CD4-positive, alpha-beta T cell treated with Interleukin-10 for 1 hour (primary cell): Measurements from ENCODE around the gene EPHB3.

Source experiments
- DNase-seq: peaks from one replicate; pipeline ENCODE4 v3.0.0-alpha.2; 2020

Gene EPHB3

GRCh38 chr3:184630861-184631471 is 69.4 kb downstream of the EPHB3 start:
- DNase-seq = no peak

- DNase-seq = no peak
These were observed 69.9 kb downstream of the EPHB3 start for GRCh38 chr3:184631472-184631861.
